Activated CD4-positive, alpha-beta T cell treated with anti-CD3 and anti-CD28 coated beads for 36 hours (primary cell): ENCODE data around the gene SORL1. TPM values are rescaled to one million over a fixed set of nuclear protein-coding genes. Genes with fewer than 3 reads are reported as not detected.
A peak's percentile ranks its signal among the peaks of the same experiment; 100 is the strongest.
"Not testable (repeated sequence)": the region's sequence is repeated elsewhere in the genome, so short reads cannot be mapped to it uniquely, and the experiment has no call there.

Source experiments
- ATAC-seq: fragments of 200-7000 bp; cut with Tn5 transposase; one replicate; pipeline ENCODE4 v1.10.0; 2021; ENCODE audit warnings: mild to moderate bottlenecking, moderate library complexity
- CTCF ChIA-PET: fragments of 350-600 bp; sonication (Branson Sonifier 250); formaldehyde crosslinking; loops from one replicate; lab custom pipeline; 2021; ENCODE audit warnings: antibody characterized with exemption; lab: Charles Lee
- POLR2A ChIA-PET: fragments of 350-600 bp; sonication (Branson Sonifier 250); formaldehyde crosslinking; loops from one replicate; lab custom pipeline; 2021; ENCODE audit warnings: antibody characterized with exemption, inconsistent platforms; lab: Charles Lee
- DNase-seq: peaks from one replicate; pipeline ENCODE4 v3.0.0-alpha.2; 2020
- H3K27ac Mint-ChIP-seq: one replicate; pipeline ENCODE4 v1.8.0; 2021; ENCODE audit warnings: mixed read lengths
- H3K27me3 Mint-ChIP-seq: one replicate; pipeline ENCODE4 v1.8.0; 2021; ENCODE audit warnings: mixed read lengths
- H3K36me3 Mint-ChIP-seq: one replicate; pipeline ENCODE4 v1.8.0; 2021; ENCODE audit warnings: low read depth, mixed read lengths
- H3K4me1 Mint-ChIP-seq: one replicate; pipeline ENCODE4 v1.8.0; 2021; ENCODE audit warnings: mixed read lengths
- H3K4me3 Mint-ChIP-seq: one replicate; pipeline ENCODE4 v1.8.0; 2021; ENCODE audit warnings: mild to moderate bottlenecking, moderate library complexity, mixed read lengths
- H3K9me3 Mint-ChIP-seq: one replicate; pipeline ENCODE4 v1.8.0; 2021; ENCODE audit warnings: low read depth, mixed read lengths
- intact Hi-C, 2 experiments: fragments of 100-400 bp; cut with DNase I in 1 of 2; cut with micrococcal nuclease in 1 of 2; formaldehyde crosslinking; loops; one replicate each; pipeline versions ENCODE4 v1.14.2 to v1.15.1; 2022 to 2024; cut with DNase I, micrococcal nuclease
- total RNA-seq, 2 experiments: library from RNA; stranded (reverse); gene quantifications; one replicate each; pipeline ENCODE4 v1.2.3, GENCODE V29; 2021

SORL1 gene
- total RNA-seq, 2 experiments from 2014 or later = 53.5 to 68.0 TPM

DNA sequence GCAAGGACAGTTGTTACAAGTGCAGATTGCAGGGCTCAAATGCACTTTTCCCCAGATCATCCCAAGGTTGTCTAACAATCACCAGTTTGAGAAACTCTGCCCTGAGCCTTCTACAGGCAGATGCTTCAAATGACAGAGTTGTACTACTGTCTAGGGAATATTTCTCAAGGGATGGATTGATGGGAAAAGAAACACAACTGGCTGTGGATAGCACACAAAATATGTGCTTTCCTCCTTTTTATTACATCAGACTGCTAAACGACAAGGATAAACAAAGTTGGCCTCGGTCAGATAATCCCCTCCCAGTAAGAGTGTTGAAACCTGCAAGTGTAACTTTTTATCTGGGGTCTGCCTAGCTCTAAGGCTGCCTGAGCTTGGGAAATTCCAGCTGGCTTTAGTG is 47.3 kb downstream of the SORL1 start:
- Mint-ChIP-seq H3K4me3 (no peak overlapping the region), H3K9me3 (peaks cover 3% of the 10 kb centered on the region), H3K4me1 (peaks cover 43% of the 10 kb centered on the region), H3K27me3 (no peaks in the 10 kb centered on the region), H3K27ac (no peak overlapping the region), H3K36me3 (peaks cover 71% of the 10 kb centered on the region)
- no peak for ATAC-seq
- intact Hi-C loops = no loop called here
- DNase-seq = no peak
- CTCF ChIA-PET = interaction anchor here (0.7 to 0.8 kb wide), 2 partner anchors 12 to 133 kb away, joined by 3 read pairs; no protein-coding TSS in a partner anchor
- POLR2A ChIA-PET = no interaction called here

- H3K27me3 Mint-ChIP-seq = no peaks in the 10 kb centered on the region
- peaks cover 35% of the 10 kb centered on the region for H3K4me1 Mint-ChIP-seq
- H3K9me3 Mint-ChIP-seq = peaks cover 7% of the 10 kb centered on the region
- POLR2A ChIA-PET = no interaction called here
- ATAC-seq (peak; percentile 33), DNase-seq (no peak)
- intact Hi-C loops = no loop called here
- H3K27ac Mint-ChIP-seq = no peak overlapping the region
- peaks cover 79% of the 10 kb centered on the region for H3K36me3 Mint-ChIP-seq
- CTCF ChIA-PET = no interaction called here
- no peak overlapping the region for H3K4me3 Mint-ChIP-seq
Observed at GRCh38 chr11:121500275-121500674, 48.2 kb downstream of the SORL1 start.

- no peak for DNase-seq
- ATAC-seq = peak; percentile 44
- Mint-ChIP-seq H3K27me3 (no peaks in the 10 kb centered on the region), H3K9me3 (peaks cover 12% of the 10 kb centered on the region), H3K4me3 (no peak overlapping the region), H3K4me1 (peaks cover 31% of the 10 kb centered on the region), H3K27ac (peak overlapping the region; percentile 10), H3K36me3 (peaks cover 81% of the 10 kb centered on the region)
- ChIA-PET CTCF (no interaction called here), POLR2A (no interaction called here)
- intact Hi-C loops = no loop called here
Observed at GRCh38 chr11:121500717-121501116, 48.6 kb downstream of the SORL1 start.

DNA sequence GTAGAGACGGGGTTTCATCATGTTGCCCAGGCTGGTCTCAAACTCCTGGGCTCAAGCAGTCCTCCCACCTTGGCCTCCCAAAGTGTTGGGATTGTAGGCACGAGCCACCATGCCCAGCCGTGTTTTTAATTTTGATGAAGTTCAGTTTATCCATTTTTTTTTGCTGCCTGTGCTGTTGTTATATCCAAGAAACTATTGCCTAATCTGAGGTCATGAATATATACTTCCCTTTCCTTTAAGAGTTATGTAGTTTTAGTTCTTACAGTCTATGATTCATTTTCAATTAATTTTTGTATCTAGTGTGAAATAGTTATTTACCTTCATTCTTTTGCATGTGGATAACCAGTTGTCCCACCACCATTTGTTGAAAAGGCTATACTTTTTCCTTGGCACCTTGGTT is 50.9 kb downstream of the SORL1 start:
- POLR2A ChIA-PET = no interaction called here
- intact Hi-C loops = no loop called here
- H3K27ac Mint-ChIP-seq = no peak overlapping the region
- DNase-seq (no peak), ATAC-seq (no peak)
- H3K4me1 Mint-ChIP-seq = peaks cover 33% of the 10 kb centered on the region
- peaks cover 81% of the 10 kb centered on the region for H3K36me3 Mint-ChIP-seq
- H3K27me3 Mint-ChIP-seq = no peaks in the 10 kb centered on the region
- H3K9me3 Mint-ChIP-seq = peaks cover 18% of the 10 kb centered on the region
- H3K4me3 Mint-ChIP-seq = no peak overlapping the region
- CTCF ChIA-PET = no interaction called here

DNA sequence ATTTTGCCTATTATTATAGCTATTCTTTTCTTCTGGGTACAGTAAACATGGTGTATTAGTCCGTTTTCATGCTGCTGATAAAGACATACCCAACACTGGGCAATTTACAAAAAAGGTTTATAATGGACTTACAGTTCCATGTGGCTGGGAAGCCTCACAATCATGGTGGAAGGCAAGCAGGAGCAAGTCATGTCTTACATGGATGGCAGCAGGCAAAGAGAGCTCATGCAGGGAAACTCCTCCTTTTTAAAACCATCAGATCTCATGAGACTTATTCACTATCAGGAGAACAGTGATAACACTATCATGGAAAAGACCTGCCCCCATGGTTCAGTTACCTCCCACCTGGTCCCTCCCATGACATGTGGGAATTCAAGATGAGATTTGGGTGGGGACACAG is 54.1 kb downstream of the SORL1 start:
- CTCF ChIA-PET = interaction anchor here (0.8 kb wide), 1 partner anchor 8 kb away, joined by 3 read pairs; no protein-coding TSS in a partner anchor

GRCh38 chr11:121508449-121508848 is 56.3 kb downstream of the SORL1 start:
- POLR2A ChIA-PET = interaction anchor here (1.1 kb wide), 1 partner anchor 40 kb away, joined by 3 read pairs; no protein-coding TSS in a partner anchor
- intact Hi-C loops = no loop called here
- CTCF ChIA-PET = interaction anchor here (1.4 kb wide), 1 partner anchor 112 kb away, joined by 3 read pairs; no protein-coding TSS in a partner anchor
- Mint-ChIP-seq H3K9me3 (peaks cover 15% of the 10 kb centered on the region), H3K27ac (no peak overlapping the region), H3K36me3 (peaks cover 75% of the 10 kb centered on the region), H3K27me3 (no peaks in the 10 kb centered on the region), H3K4me3 (no peak overlapping the region), H3K4me1 (peaks cover 42% of the 10 kb centered on the region)
- ATAC-seq = no peak
- no peak for DNase-seq

More for the DNA sequence above, 54.1 kb downstream of the SORL1 start:
- H3K4me3 Mint-ChIP-seq, ATAC-seq, intact Hi-C loops, POLR2A ChIA-PET, H3K27me3 Mint-ChIP-seq, DNase-seq, H3K27ac Mint-ChIP-seq: not testable (repeated sequence)
- Mint-ChIP-seq H3K36me3 (peaks cover 77% of the 10 kb centered on the region), H3K4me1 (peaks cover 36% of the 10 kb centered on the region), H3K9me3 (peaks cover 18% of the 10 kb centered on the region)

- CTCF ChIA-PET = no interaction called here
- Mint-ChIP-seq H3K36me3 (peaks cover 69% of the 10 kb centered on the region), H3K9me3 (peaks cover 9% of the 10 kb centered on the region), H3K4me3 (no peak overlapping the region), H3K27me3 (no peaks in the 10 kb centered on the region), H3K27ac (peak overlapping the region; percentile 62), H3K4me1 (peaks cover 57% of the 10 kb centered on the region)
- intact Hi-C loops = no loop called here
- POLR2A ChIA-PET = interaction anchor here (0.7 kb wide), 1 partner anchor 43 kb away, joined by 3 read pairs; no protein-coding TSS in a partner anchor
- DNase-seq (no peak), ATAC-seq (peak; percentile 56)
Observed at GRCh38 chr11:121510438-121510837, 58.3 kb downstream of the SORL1 start.

GRCh38 chr11:121512468-121513465 is 60.7 kb downstream of the SORL1 start:
- peaks cover 61% of the 10 kb centered on the region for H3K4me1 Mint-ChIP-seq
- H3K27ac Mint-ChIP-seq = peak overlapping the region; percentile 24
- peaks cover 63% of the 10 kb centered on the region for H3K36me3 Mint-ChIP-seq
- CTCF ChIA-PET = interaction anchor here (1.0 to 1.3 kb wide), 2 partner anchors 15 to 56 kb away, joined by 3 read pairs; no protein-coding TSS in a partner anchor
- DNase-seq (no peak), ATAC-seq (no peak)
- POLR2A ChIA-PET = interaction anchor here (0.6 kb wide), 1 partner anchor 12 kb away, joined by 5 read pairs; no protein-coding TSS in a partner anchor
- H3K4me3 Mint-ChIP-seq = no peak overlapping the region
- intact Hi-C loops = no loop called here
- H3K9me3 Mint-ChIP-seq = no peaks in the 10 kb centered on the region
- H3K27me3 Mint-ChIP-seq = no peaks in the 10 kb centered on the region

GRCh38 chr11:121513807-121514206 is 61.7 kb downstream of the SORL1 start:
- POLR2A ChIA-PET = no interaction called here
- peaks cover 66% of the 10 kb centered on the region for H3K36me3 Mint-ChIP-seq
- H3K27ac Mint-ChIP-seq = no peak overlapping the region
- no peak for DNase-seq
- no peaks in the 10 kb centered on the region for H3K27me3 Mint-ChIP-seq
- intact Hi-C loops = no loop called here
- H3K4me3 Mint-ChIP-seq = no peak overlapping the region
- CTCF ChIA-PET = interaction anchor here (0.6 to 1.0 kb wide), 2 partner anchors 8 to 186 kb away, joined by 3 read pairs; no protein-coding TSS in a partner anchor
- no peaks in the 10 kb centered on the region for H3K9me3 Mint-ChIP-seq
- H3K4me1 Mint-ChIP-seq = peaks cover 59% of the 10 kb centered on the region
- no peak for ATAC-seq

DNA sequence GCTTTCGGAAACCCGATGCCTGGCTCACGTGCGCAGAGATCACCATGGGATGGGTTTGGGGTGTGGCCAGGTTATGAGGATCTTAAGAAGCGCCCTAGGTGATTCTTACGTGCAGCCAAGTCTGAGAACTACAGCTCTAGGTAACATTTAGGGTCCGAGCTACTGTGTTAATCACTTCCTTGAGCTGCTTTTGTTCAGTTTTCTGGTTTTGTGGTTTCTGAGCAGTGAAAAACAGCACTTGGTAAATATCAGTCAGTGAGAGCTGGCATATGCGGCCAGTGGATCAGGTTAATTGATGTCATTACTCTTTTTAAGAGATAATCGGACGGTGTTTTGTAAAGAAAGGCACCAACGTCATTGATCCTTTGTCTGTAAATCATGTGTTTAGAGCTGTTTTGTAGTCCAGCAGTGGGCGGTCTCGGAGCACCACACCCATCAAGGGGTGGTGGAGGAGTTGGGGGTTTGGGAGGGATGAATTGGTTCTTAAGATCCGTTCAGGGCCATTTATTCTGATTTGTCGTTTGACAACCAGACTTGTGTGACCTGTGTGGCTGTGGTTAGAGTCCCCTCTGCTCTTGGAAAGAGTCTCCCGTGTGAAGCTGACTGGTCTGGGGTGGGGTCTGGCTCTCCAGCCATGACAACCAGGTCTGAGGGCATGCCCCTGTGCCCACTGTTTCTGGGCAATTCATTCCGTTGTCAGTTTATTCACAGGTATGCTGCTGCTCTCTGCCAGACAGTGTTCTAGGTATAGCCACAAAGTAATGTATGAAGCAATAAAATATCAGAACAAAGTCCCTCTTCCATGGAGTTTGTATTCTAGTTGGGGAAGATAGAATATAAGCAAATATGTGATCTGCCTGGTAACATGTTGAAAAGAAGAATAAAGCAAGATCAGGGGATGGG is 62.6 kb downstream of the SORL1 start:
- no peaks in the 10 kb centered on the region for H3K27me3 Mint-ChIP-seq
- intact Hi-C loops = no loop called here
- DNase-seq (no peak), ATAC-seq (peak; percentile 63)
- no peak overlapping the region for H3K4me3 Mint-ChIP-seq
- CTCF ChIA-PET = interaction anchor here (0.7 to 1.0 kb wide), 2 partner anchors 9 to 82 kb away, joined by 3 read pairs; no protein-coding TSS in a partner anchor
- peaks cover 57% of the 10 kb centered on the region for H3K4me1 Mint-ChIP-seq
- peaks cover 64% of the 10 kb centered on the region for H3K36me3 Mint-ChIP-seq
- H3K27ac Mint-ChIP-seq = peak overlapping the region; percentile 2
- no peaks in the 10 kb centered on the region for H3K9me3 Mint-ChIP-seq
- POLR2A ChIA-PET = no interaction called here

- Mint-ChIP-seq H3K27ac (peak overlapping the region; percentile 2), H3K27me3 (no peaks in the 10 kb centered on the region), H3K36me3 (peaks cover 68% of the 10 kb centered on the region), H3K9me3 (no peaks in the 10 kb centered on the region), H3K4me3 (no peak overlapping the region), H3K4me1 (peaks cover 55% of the 10 kb centered on the region)
- ATAC-seq = no peak
- CTCF ChIA-PET = no interaction called here
- POLR2A ChIA-PET = no interaction called here
- intact Hi-C loops = no loop called here
- DNase-seq = no peak
Observed at GRCh38 chr11:121515335-121515671, 63.2 kb downstream of the SORL1 start.
